Nephron progenitor cell (in vitro differentiated cells): Measurements from ENCODE around the gene SIX3.
A peak's percentile ranks its signal among the peaks of the same experiment; 100 is the strongest.

Experiments used
- DNase-seq: peaks from one replicate; pipeline ENCODE4 v3.0.0; 2021
- H3K27ac Mint-ChIP-seq: 2 replicates; pipeline ENCODE4 v1.8.0; 2021; ENCODE audit warnings: mild to moderate bottlenecking, moderate library complexity, mixed read lengths
- H3K27me3 Mint-ChIP-seq: 2 replicates; pipeline ENCODE4 v1.8.0; 2021; ENCODE audit warnings: mild to moderate bottlenecking, low read depth, mixed read lengths; ENCODE audit not compliant: poor library complexity
- H3K36me3 Mint-ChIP-seq: 2 replicates; pipeline ENCODE4 v1.8.0; 2021; ENCODE audit warnings: low read depth, mixed read lengths
- H3K4me1 Mint-ChIP-seq: 2 replicates; pipeline ENCODE4 v1.8.0; 2021; ENCODE audit warnings: mixed read lengths
- H3K4me3 Mint-ChIP-seq: 2 replicates; pipeline ENCODE4 v1.8.0; 2021; ENCODE audit warnings: mild to moderate bottlenecking, moderate library complexity, mixed read lengths
- H3K9me3 Mint-ChIP-seq: 2 replicates; pipeline ENCODE4 v1.8.0; 2021; ENCODE audit warnings: mild to moderate bottlenecking, moderate library complexity, mixed read lengths
- TF ChIP-seq, protein P1 (sequence below): fragments of 200-600 bp; sonication (generic); IDR thresholded peaks from 2 replicates; pipeline ENCODE4 v1.5.0; 2021; ENCODE audit warnings: antibody characterized with exemption

The SIX3 gene

DNA sequence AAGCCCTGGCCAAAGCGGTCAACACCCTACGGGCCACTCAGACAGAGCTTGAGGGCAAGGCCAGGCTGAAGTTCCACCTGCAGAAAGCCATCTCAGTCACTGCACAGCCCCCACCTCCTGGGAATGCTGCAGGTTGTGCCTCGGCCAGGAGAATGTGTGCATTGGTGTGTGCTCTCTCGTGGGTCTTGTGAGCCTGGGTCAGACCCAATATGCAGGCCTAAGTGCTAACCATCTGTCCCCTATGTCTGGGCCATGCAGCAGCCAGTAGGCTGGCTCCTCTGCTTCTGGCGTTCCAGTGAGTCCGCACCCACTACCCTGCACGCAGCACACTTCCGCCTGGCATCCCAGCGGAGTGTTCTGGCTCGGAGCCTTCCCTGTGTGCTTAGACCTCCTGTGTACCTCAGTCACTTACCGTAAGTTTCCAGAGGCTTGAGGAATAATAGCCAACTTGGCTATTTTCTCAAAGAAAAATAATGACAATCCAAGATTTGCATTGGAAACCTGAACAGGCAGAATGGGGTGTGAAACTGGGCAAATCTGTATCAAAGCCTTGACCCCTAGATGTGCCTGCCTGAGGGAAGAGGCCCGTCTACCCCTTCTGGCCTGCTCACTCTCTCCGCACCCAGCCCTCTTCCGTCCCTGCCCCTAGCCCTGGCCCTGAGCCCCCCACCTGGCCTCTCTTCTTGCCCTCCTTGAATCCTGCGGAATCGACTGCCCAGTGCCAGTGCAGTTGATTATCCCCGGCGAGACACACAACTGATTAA, 7.2 kb downstream of the SIX3 start:
- Mint-ChIP-seq H3K27ac (no peak overlapping the region), H3K4me1 (peaks cover 38% of the 10 kb centered on the region), H3K4me3 (peak overlapping the region; percentile 61), H3K36me3 (no peaks in the 10 kb centered on the region), H3K27me3 (peaks cover 100% of the 10 kb centered on the region), H3K9me3 (peaks cover 4% of the 10 kb centered on the region)
- TF ChIP-seq, protein P1, sequence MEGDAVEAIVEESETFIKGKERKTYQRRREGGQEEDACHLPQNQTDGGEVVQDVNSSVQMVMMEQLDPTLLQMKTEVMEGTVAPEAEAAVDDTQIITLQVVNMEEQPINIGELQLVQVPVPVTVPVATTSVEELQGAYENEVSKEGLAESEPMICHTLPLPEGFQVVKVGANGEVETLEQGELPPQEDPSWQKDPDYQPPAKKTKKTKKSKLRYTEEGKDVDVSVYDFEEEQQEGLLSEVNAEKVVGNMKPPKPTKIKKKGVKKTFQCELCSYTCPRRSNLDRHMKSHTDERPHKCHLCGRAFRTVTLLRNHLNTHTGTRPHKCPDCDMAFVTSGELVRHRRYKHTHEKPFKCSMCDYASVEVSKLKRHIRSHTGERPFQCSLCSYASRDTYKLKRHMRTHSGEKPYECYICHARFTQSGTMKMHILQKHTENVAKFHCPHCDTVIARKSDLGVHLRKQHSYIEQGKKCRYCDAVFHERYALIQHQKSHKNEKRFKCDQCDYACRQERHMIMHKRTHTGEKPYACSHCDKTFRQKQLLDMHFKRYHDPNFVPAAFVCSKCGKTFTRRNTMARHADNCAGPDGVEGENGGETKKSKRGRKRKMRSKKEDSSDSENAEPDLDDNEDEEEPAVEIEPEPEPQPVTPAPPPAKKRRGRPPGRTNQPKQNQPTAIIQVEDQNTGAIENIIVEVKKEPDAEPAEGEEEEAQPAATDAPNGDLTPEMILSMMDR = no peak
- no peak for DNase-seq

DNA sequence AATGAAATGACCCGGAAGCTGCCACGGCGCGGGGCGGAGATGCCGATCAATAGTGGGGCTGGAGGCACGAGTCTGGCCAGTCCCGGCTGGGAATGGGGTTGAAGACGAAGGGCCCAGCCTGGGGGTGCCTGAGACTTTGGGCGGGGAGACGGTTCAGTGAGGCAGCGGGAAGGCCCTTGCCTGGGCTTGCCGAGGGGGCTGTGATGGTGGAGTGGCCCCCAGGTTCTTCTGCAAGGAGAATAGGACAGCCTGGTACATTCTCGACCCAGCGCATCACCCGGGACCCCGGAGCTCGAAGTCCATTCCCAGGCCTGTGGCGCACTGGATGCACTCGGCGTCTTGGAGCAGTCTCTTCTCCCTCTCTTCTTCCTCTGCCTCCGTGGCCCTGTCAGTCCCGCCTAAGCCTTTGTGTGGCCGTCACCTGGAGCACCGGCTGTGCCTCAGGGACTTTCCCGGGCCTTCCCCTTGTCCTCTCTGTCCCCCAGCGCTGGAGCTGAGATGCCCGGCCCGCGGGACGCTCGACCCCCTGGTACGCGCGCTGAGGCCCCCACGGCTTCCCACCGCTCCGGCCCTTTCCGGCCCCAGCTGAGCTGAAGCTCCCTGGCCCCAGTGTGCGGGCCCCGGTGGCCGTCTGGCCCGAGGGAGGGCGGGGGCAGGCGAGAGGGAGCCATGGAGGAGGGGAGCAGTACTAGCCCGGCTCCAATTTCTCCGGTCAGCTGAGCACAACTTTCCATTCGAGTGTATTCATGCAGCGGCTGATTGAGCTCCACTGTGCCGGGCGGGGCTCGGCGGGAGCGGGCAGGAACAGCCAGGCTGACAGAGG, 8.0 kb downstream of the SIX3 start:
- Mint-ChIP-seq H3K27ac (no peak overlapping the region), H3K36me3 (no peaks in the 10 kb centered on the region), H3K27me3 (peaks cover 100% of the 10 kb centered on the region), H3K4me1 (peaks cover 43% of the 10 kb centered on the region), H3K4me3 (peak overlapping the region; percentile 66), H3K9me3 (peaks cover 4% of the 10 kb centered on the region)
- TF ChIP-seq, protein P1 = no peak
- peak; percentile 76 for DNase-seq

DNA sequence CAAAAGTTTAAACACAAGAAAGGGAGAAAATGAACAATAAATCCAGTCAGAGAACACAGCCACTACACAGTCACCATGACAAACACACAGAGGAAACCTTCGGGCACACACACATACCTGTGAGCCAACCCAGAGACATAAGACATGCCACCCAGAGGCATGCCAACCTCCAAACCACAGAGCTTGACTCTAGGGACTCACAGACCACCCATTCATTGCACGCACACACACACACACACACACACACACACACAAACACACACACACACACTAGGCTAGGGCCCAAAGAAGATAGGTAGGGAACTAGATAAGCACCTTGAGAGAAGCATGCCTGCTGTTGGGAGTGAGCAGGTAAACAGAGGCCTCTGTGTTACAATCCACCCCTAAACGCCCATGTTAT, 9.1 kb downstream of the SIX3 start:
- Mint-ChIP-seq H3K27me3 (peaks cover 100% of the 10 kb centered on the region), H3K36me3 (no peaks in the 10 kb centered on the region), H3K4me3 (peak overlapping the region; percentile 66), H3K4me1 (peaks cover 51% of the 10 kb centered on the region), H3K27ac (no peak overlapping the region), H3K9me3 (peaks cover 4% of the 10 kb centered on the region)
- TF ChIP-seq, protein P1 = no peak
- DNase-seq = no peak

DNA sequence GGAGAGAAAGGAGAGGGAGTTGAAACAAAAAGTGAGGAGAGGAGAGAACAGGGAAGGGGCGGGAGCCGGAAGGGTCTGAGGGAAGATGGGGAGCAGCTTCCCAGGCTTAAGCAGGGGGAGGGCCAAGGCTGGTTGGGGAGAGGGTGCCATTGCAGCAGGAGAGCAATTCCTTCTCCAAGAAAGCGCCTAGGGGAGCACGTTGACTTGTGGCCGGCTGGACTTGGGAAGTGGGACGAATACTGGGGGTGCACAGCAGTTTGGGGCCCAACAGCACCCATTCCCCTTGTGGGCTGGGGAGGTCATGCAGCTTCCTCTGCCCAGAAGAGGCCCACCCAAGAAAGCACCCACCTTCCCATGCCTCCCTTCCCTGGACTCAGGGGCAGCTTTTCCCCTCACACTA, 9.6 kb downstream of the SIX3 start:
- Mint-ChIP-seq H3K27me3 (peaks cover 100% of the 10 kb centered on the region), H3K9me3 (peaks cover 4% of the 10 kb centered on the region), H3K4me1 (peaks cover 54% of the 10 kb centered on the region), H3K36me3 (no peaks in the 10 kb centered on the region), H3K27ac (no peak overlapping the region), H3K4me3 (peak overlapping the region; percentile 66)
- TF ChIP-seq, protein P1 = no peak
- DNase-seq = no peak

DNA sequence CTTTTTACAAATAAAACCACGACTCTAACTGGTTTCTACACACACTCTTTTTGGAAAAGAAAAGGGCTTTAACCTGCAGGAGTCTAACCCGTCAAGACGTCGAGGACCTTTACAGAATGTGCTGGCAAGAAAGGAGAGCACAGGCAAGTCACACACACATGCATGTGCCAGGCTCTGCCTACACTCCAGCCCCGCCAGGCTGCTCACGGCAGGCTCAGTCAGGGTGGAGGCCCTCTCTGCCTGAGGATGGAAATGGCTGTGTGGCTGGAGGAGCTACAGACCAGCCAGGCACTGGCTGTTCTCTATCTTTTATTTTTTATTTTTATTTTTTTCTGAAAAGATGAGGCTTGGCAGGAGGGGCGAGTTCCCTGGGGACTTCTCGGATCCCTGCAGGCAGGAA, 10.2 kb downstream of the SIX3 start:
- H3K36me3 Mint-ChIP-seq = no peaks in the 10 kb centered on the region
- H3K27ac Mint-ChIP-seq = no peak overlapping the region
- peaks cover 100% of the 10 kb centered on the region for H3K27me3 Mint-ChIP-seq
- TF ChIP-seq, protein P1 = no peak
- H3K9me3 Mint-ChIP-seq = peaks cover 4% of the 10 kb centered on the region
- H3K4me1 Mint-ChIP-seq = peaks cover 58% of the 10 kb centered on the region
- no peak for DNase-seq
- peak overlapping the region; percentile 28 for H3K4me3 Mint-ChIP-seq
